Measurements from ENCODE around the gene RNF39.

GRCh38 chr6:30020626-30021025 is 54.9 kb downstream of the RNF39 start:
- TF ChIP-seq CTCF (conservative IDR thresholded peaks at IDR 0.05; ENCODE audit: low read length) = no peak
- no peak for TF ChIP-seq EZH2phosphoT487 (IDR thresholded peaks at IDR 0.05; ENCODE audit: borderline replicate concordance, low read depth, low read length)
